Esophagus muscularis mucosa (tissue), 4 donors: ENCODE results near the gene ITGAL.

ENCODE experiments used
- EP300 ChIP-seq: sonication (generic); formaldehyde crosslinking; IDR thresholded peaks from one replicate; pipeline ENCODE4 v1.6.1; 2017; ENCODE audit warnings: antibody characterized with exemption
- POLR2A ChIP-seq: fragments of 450-650 bp; IDR thresholded peaks from one replicate; pipeline ENCODE4 v1.6.1; 2017; ENCODE audit warnings: antibody characterized with exemption, moderate library complexity, mild to moderate bottlenecking, low read depth
- POLR2AphosphoS5 ChIP-seq, 2 donors: sonication (generic); formaldehyde crosslinking; IDR thresholded peaks; one replicate each; pipeline ENCODE4 v1.6.1; 2017; ENCODE audit warnings: antibody characterized with exemption in 2 of 2
- TF ChIP-seq, protein P1 (sequence below), 3 experiments: fragments of 200-600 bp in 2 of 3; fragments of 450-650 bp in 1 of 3; sonication (generic) in 2 of 3; IDR thresholded peaks; one replicate each; pipeline ENCODE4 v1.5.1; 2017 to 2019; ENCODE audit warnings: antibody characterized with exemption in 3 of 3, mild to moderate bottlenecking in 2 of 3, moderate library complexity in 1 of 3

DNA sequence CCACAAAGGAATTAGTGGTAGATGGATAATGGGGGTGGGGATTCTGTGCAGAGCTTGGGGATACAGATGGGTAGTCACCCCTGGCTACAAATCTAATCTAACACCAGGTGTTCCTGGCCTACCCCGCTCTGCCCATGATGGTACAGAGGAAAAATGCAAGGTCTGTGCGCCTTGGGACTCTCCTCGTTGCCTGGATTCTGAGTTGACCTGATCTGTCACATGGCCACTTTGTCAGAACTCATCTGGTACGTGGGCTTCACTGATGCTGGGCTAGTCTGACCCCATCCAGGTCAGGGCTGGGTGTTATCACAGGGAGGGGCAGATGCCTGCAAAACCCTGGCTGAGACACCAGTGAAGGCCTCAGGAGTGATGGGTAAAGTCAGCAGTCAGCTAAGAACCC is 80.4 kb downstream of the ITGAL start:
- TF ChIP-seq, protein P1, sequence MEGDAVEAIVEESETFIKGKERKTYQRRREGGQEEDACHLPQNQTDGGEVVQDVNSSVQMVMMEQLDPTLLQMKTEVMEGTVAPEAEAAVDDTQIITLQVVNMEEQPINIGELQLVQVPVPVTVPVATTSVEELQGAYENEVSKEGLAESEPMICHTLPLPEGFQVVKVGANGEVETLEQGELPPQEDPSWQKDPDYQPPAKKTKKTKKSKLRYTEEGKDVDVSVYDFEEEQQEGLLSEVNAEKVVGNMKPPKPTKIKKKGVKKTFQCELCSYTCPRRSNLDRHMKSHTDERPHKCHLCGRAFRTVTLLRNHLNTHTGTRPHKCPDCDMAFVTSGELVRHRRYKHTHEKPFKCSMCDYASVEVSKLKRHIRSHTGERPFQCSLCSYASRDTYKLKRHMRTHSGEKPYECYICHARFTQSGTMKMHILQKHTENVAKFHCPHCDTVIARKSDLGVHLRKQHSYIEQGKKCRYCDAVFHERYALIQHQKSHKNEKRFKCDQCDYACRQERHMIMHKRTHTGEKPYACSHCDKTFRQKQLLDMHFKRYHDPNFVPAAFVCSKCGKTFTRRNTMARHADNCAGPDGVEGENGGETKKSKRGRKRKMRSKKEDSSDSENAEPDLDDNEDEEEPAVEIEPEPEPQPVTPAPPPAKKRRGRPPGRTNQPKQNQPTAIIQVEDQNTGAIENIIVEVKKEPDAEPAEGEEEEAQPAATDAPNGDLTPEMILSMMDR (IDR thresholded peaks at IDR 0.05) = no peak
- TF ChIP-seq POLR2A (no peak), EP300 (no peak), POLR2AphosphoS5 (IDR thresholded peaks at IDR 0.05) (no peak)
